CD4-positive, alpha-beta T cell (primary cell): ENCODE results near the gene RAMP2. TPM values are rescaled to one million over a fixed set of nuclear protein-coding genes. Genes with fewer than 3 reads are reported as not detected.

Source experiments
- ATAC-seq: fragments of 200-7000 bp; cut with Tn5 transposase; one replicate; pipeline ENCODE4 v1.10.0; 2022; ENCODE audit warnings: mild to moderate bottlenecking; ENCODE audit not compliant: poor library complexity
- CTCF ChIA-PET: fragments of 350-600 bp; sonication (Branson Sonifier 250); formaldehyde crosslinking; loops from one replicate; lab custom pipeline; 2021; ENCODE audit warnings: antibody characterized with exemption, inconsistent platforms; lab: Charles Lee
- POLR2A ChIA-PET: fragments of 350-600 bp; sonication (Branson Sonifier 250); formaldehyde crosslinking; loops from one replicate; lab custom pipeline; 2021; ENCODE audit warnings: antibody characterized with exemption, inconsistent platforms; lab: Charles Lee
- DNase-seq, 14 experiments: peaks; one replicate each; pipeline ENCODE4 v3.0.0-alpha.2; 2013 to 2020; ENCODE audit warnings: mixed read lengths in 2 of 14
- H3K27ac ChIP-seq, 2 donors: one replicate each; pipeline versions ENCODE4 v1.5.1 to v1.7.0; 2013; ENCODE audit warnings: low read length in 2 of 2, low read depth in 1 of 2, mild to moderate bottlenecking in 1 of 2
- H3K27me3 ChIP-seq, 2 experiments: 1 replicate in 1 of 2; 2 replicates in 1 of 2; pipeline versions ENCODE4 v1.6.1 to v1.7.0; 2013; ENCODE audit warnings: low read length in 2 of 2, control low read depth in 1 of 2, mild to moderate bottlenecking in 1 of 2, moderate library complexity in 1 of 2; ENCODE audit not compliant: insufficient read depth in 2 of 2, control insufficient read depth in 1 of 2
- H3K36me3 ChIP-seq: one replicate; pipeline ENCODE4 v1.6.1; 2013; ENCODE audit warnings: low read length, control low read depth; ENCODE audit not compliant: insufficient read depth
- H3K4me1 ChIP-seq: one replicate; pipeline ENCODE4 v1.6.1; 2013; ENCODE audit warnings: low read length, control low read depth; ENCODE audit not compliant: insufficient read depth
- H3K4me3 ChIP-seq: one replicate; pipeline ENCODE4 v1.5.1; 2013; ENCODE audit warnings: mild to moderate bottlenecking, low read length, moderate library complexity
- H3K9me3 ChIP-seq, 2 experiments: 1 replicate in 1 of 2; 2 replicates in 1 of 2; pipeline versions ENCODE4 v1.6.1 to v1.7.0; 2013; ENCODE audit warnings: low read length in 2 of 2, mild to moderate bottlenecking in 2 of 2, control low read depth in 1 of 2, moderate library complexity in 1 of 2; ENCODE audit not compliant: control insufficient read depth in 1 of 2, insufficient read depth in 1 of 2
- H3K27ac Mint-ChIP-seq: one replicate; pipeline ENCODE4 v1.8.0; 2020; ENCODE audit warnings: mixed read lengths
- H3K27me3 Mint-ChIP-seq: one replicate; pipeline ENCODE4 v1.8.0; 2021; ENCODE audit warnings: mixed read lengths
- H3K36me3 Mint-ChIP-seq: one replicate; pipeline ENCODE4 v1.8.0; 2021; ENCODE audit warnings: low read depth, mixed read lengths
- H3K4me1 Mint-ChIP-seq: one replicate; pipeline ENCODE4 v1.8.0; 2021; ENCODE audit warnings: low read depth, mixed read lengths
- H3K4me3 Mint-ChIP-seq: one replicate; pipeline ENCODE4 v1.8.0; 2020; ENCODE audit warnings: mild to moderate bottlenecking, mixed read lengths
- H3K9me3 Mint-ChIP-seq: one replicate; pipeline ENCODE4 v1.8.0; 2020; ENCODE audit warnings: mixed read lengths
- intact Hi-C, 2 experiments: fragments of 100-400 bp; cut with DNase I in 1 of 2; cut with micrococcal nuclease in 1 of 2; formaldehyde crosslinking; loops; one replicate each; pipeline versions ENCODE4 v1.15.1 to v1.9.0; 2023 to 2025; cut with DNase I, micrococcal nuclease
- total RNA-seq, 174 experiments: library from RNA in 2 of 174; stranded (reverse) in 2 of 174; gene quantifications; one replicate each; pipeline ENCODE4 v1.2.3 and lab custom pipeline; 2021 to 2026
- TF ChIP-seq, protein P1 (sequence below): fragments of 200-600 bp; IDR thresholded peaks from one replicate; pipeline ENCODE4 v1.8.0; 2022; ENCODE audit warnings: antibody characterized with exemption, mild to moderate bottlenecking

Gene RAMP2
- total RNA-seq, 2 experiments from 2014 or later: not detected

DNA sequence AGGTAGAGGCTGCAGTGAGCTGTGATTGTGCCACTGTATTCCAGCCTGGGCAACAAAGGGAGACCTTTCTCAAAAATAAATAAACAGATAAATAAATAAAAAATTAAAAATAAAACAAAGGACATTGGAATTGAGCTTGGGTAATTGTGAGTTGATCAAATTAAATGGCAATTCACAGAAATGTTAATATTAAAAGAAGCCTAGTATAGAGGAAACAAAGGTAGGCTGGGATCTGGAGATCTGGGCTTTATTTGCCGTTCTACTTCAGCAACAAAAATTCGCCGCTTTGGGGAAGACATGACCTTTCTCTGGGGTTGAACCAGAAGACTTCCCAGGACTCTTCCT, 11.9 kb downstream of the RAMP2 start:
- peaks cover 8% of the 10 kb centered on the region for H3K27me3 Mint-ChIP-seq
- H3K36me3 Mint-ChIP-seq: peaks cover 51% of the 10 kb centered on the region
- Histone ChIP-seq H3K4me3 (peak overlapping the region; percentile 71), H3K9me3 (no peaks in the 10 kb centered on the region), H3K27me3 (no peaks in the 10 kb centered on the region), H3K4me1 (peaks cover 14% of the 10 kb centered on the region), H3K27ac (peak overlapping the region; percentile 68 to 76), H3K36me3 (peaks cover 27% of the 10 kb centered on the region)
- intact Hi-C loops: loop anchor here in 1 of 2 experiments (2.0 kb wide), 3 partner anchors 28 to 60 kb away; partner anchors contain the start of genes BECN1, EZH1 and PSME3
- peaks cover 34% of the 10 kb centered on the region for H3K4me1 Mint-ChIP-seq
- no peaks in the 10 kb centered on the region for H3K9me3 Mint-ChIP-seq
- ChIA-PET CTCF (interaction anchor here (0.8 to 2.1 kb wide), 4 partner anchors 9 to 194 kb away, joined by 3 to 13 read pairs (median 8); partner anchors contain the start of gene BECN1), POLR2A (interaction anchor here (0.6 to 2.1 kb wide), 18 partner anchors 9 to 711 kb away, joined by 3 to 17 read pairs (median 4); partner anchors contain the start of genes BECN1, CNTD1, COA3 and DHX8)
- ATAC-seq (peak; percentile 22), DNase-seq (no peak)
- peak overlapping the region; percentile 96 for H3K4me3 Mint-ChIP-seq
- TF ChIP-seq, protein P1, sequence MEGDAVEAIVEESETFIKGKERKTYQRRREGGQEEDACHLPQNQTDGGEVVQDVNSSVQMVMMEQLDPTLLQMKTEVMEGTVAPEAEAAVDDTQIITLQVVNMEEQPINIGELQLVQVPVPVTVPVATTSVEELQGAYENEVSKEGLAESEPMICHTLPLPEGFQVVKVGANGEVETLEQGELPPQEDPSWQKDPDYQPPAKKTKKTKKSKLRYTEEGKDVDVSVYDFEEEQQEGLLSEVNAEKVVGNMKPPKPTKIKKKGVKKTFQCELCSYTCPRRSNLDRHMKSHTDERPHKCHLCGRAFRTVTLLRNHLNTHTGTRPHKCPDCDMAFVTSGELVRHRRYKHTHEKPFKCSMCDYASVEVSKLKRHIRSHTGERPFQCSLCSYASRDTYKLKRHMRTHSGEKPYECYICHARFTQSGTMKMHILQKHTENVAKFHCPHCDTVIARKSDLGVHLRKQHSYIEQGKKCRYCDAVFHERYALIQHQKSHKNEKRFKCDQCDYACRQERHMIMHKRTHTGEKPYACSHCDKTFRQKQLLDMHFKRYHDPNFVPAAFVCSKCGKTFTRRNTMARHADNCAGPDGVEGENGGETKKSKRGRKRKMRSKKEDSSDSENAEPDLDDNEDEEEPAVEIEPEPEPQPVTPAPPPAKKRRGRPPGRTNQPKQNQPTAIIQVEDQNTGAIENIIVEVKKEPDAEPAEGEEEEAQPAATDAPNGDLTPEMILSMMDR: no peak
- peak overlapping the region; percentile 92 for H3K27ac Mint-ChIP-seq

DNA sequence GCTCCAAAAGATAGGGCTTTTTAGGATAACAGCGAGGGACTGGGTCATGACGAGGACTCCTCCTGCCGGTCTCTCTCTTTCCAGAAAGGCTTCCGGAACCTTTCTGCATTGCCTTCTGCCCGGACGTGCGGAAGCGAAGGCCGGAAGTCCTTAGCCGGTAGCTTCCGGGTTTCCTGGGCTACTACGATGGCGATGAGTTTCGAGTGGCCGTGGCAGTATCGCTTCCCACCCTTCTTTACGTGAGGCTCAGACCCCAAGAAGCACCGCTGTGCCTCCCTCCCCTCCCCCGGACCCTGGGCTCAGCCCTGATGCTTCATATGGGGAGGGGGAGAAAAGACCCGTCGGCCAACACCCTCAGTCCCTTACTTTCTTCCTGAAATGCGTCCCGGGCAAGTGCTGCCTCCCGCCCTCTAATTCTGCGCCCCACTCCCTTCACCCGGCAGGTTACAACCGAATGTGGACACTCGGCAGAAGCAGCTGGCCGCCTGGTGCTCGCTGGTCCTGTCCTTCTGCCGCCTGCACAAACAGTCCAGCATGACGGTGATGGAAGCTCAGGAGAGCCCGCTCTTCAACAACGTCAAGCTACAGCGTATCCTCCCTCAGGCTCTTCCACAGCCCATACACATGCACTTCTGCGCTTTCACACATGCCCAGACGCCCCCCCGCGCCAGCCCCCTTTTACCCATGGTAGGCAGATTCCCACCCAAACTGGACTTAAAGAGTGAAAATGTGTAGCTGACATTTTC, 12.4 kb downstream of the RAMP2 start, which contains the start of gene VPS25:
Gene VPS25, plus strand, starts transcription at position 160 of the 746 bp plus-strand sequence. Its CDS starts 27 bp downstream, at position 187.
- Mint-ChIP-seq H3K36me3 (peaks cover 57% of the 10 kb centered on the region), H3K4me1 (peaks cover 34% of the 10 kb centered on the region), H3K27ac (peak within 1 kb of the TSS; percentile 92), H3K9me3 (no peaks in the 10 kb centered on the region), H3K27me3 (peaks cover 3% of the 10 kb centered on the region), H3K4me3 (peak within 1 kb of the TSS; percentile 96)
- ATAC-seq (peak; percentile 93), DNase-seq (peak; percentile 58 to 89 (median 71))
- intact Hi-C loops: loop anchor here in 1 of 2 experiments (2.0 kb wide), 4 partner anchors 25 to 59 kb away; partner anchors contain the start of genes BECN1, CNTD1, COA3 and EZH1
- Histone ChIP-seq H3K4me1 (peaks cover 14% of the 10 kb centered on the region), H3K27ac (peak within 1 kb of the TSS; percentile 68 to 76), H3K4me3 (peak within 1 kb of the TSS; percentile 71), H3K36me3 (peaks cover 32% of the 10 kb centered on the region), H3K27me3 (no peaks in the 10 kb centered on the region), H3K9me3 (no peaks in the 10 kb centered on the region)
- POLR2A ChIA-PET: interaction anchor here (0.5 to 2.1 kb wide), 19 partner anchors 10 to 711 kb away, joined by 3 to 17 read pairs (median 4); partner anchors contain the start of genes BECN1, CNTD1, COA3 and DHX8
- TF ChIP-seq, protein P1: no peak
- CTCF ChIA-PET: interaction anchor here (0.8 to 2.1 kb wide), 5 partner anchors 10 to 195 kb away, joined by 3 to 13 read pairs (median 7); partner anchors contain the start of gene BECN1

DNA sequence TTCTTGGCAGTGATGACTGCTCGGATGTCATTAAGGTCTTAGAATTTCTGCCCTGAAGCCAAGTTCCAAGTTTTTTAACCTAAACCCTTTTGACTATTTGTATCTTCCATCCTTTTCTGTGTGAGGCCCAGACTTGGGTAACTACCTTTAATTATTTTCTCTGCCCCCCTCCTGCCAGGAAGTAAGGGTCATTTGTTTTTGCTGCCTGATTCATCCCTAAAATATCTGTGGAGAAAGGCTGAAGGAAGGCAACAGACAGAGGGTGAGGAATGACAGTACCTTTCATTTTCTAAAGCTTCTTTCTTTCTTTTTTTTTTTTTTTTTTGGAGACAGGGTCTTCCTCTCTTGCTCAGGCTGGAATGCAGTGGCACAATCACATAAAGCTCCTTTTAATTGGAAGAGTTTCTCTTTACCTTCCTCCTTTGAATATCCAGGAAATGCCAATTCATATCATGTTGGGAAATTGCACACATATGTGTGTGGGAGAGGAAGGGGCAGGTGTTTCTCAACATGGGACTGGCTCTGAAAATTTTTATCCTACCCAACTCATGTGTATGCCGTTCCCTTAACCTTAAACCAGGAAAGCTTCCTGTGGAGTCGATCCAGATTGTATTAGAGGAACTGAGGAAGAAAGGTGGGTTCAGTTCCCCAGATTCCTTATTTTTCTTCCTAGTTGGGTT, 13.2 kb downstream of the RAMP2 start:
- ChIA-PET CTCF (interaction anchor here (0.6 to 2.1 kb wide), 5 partner anchors 10 to 196 kb away, joined by 3 to 13 read pairs (median 7); partner anchors contain the start of gene BECN1), POLR2A (interaction anchor here (0.5 to 2.1 kb wide), 12 partner anchors 11 to 396 kb away, joined by 3 to 17 read pairs (median 6); partner anchors contain the start of genes BECN1, PSMC3IP, PSME3 and RETREG3)
- peaks cover 4% of the 10 kb centered on the region for H3K27me3 Mint-ChIP-seq
- H3K9me3 ChIP-seq: no peaks in the 10 kb centered on the region
- DNase-seq (no peak), ATAC-seq (no peak)
- H3K4me3 ChIP-seq: peak overlapping the region; percentile 71
- H3K4me3 Mint-ChIP-seq: peak overlapping the region; percentile 96
- no peaks in the 10 kb centered on the region for H3K9me3 Mint-ChIP-seq
- H3K27ac ChIP-seq: no peak overlapping the region
- H3K27ac Mint-ChIP-seq: peak overlapping the region; percentile 92
- peaks cover 34% of the 10 kb centered on the region for H3K4me1 Mint-ChIP-seq
- H3K27me3 ChIP-seq: no peaks in the 10 kb centered on the region
- TF ChIP-seq, protein P1: no peak
- H3K36me3 Mint-ChIP-seq: peaks cover 64% of the 10 kb centered on the region
- intact Hi-C loops: loop anchor here in 1 of 2 experiments (2.0 kb wide), 1 partner anchor 25 kb away; the partner anchor contains the start of genes CNTD1 and COA3
- H3K36me3 ChIP-seq: peaks cover 40% of the 10 kb centered on the region
- peaks cover 14% of the 10 kb centered on the region for H3K4me1 ChIP-seq
